NT2/D1 (cell line): Measurements from ENCODE around the gene OR6F1.
A peak's percentile ranks its signal among the peaks of the same experiment; 100 is the strongest.
"Not testable (repeated sequence)": the region's sequence is repeated elsewhere in the genome, so short reads cannot be mapped to it uniquely, and the experiment has no call there.

ENCODE experiments used
- DNase-seq: peaks from one replicate; pipeline ENCODE4 v3.0.0-alpha.2; 2011; ENCODE audit warnings: low read depth, low spot score
- H3K27me3 ChIP-seq: 2 replicates; pipeline ENCODE4 v1.6.0; 2011; ENCODE audit warnings: mild to moderate bottlenecking; ENCODE audit not compliant: insufficient read length, insufficient read depth
- H3K36me3 ChIP-seq: 2 replicates; pipeline ENCODE4 v1.6.1; 2011; ENCODE audit warnings: mild to moderate bottlenecking, low read length, mixed read lengths; ENCODE audit not compliant: insufficient read depth, insufficient read length
- H3K4me1 ChIP-seq: 2 replicates; pipeline ENCODE4 v1.5.1; 2011; ENCODE audit not compliant: insufficient read depth, insufficient read length
- H3K4me3 ChIP-seq: 2 replicates; pipeline ENCODE4 v1.5.1; 2011; ENCODE audit warnings: low read depth; ENCODE audit not compliant: insufficient read length
- H3K9ac ChIP-seq: 2 replicates; pipeline ENCODE4 v1.6.0; 2011; ENCODE audit warnings: low read depth; ENCODE audit not compliant: insufficient read length
- H3K9me3 ChIP-seq: 2 replicates; pipeline ENCODE4 v1.5.1; 2011; ENCODE audit warnings: mild to moderate bottlenecking, low read length; ENCODE audit not compliant: insufficient read depth
- SUZ12 ChIP-seq: IDR thresholded peaks from 2 replicates; pipeline ENCODE4 v1.6.1; 2011; ENCODE audit not compliant: insufficient read length, insufficient read depth; ENCODE audit errors: extremely low read depth
- YY1 ChIP-seq: IDR thresholded peaks from 2 replicates; pipeline ENCODE4 v1.6.1; 2011; ENCODE audit not compliant: insufficient read length, insufficient read depth
- ZNF274 ChIP-seq: IDR thresholded peaks from 2 replicates; pipeline ENCODE4 v1.6.1; 2011; ENCODE audit warnings: mild to moderate bottlenecking, low read depth, low read length

The OR6F1 gene

DNA sequence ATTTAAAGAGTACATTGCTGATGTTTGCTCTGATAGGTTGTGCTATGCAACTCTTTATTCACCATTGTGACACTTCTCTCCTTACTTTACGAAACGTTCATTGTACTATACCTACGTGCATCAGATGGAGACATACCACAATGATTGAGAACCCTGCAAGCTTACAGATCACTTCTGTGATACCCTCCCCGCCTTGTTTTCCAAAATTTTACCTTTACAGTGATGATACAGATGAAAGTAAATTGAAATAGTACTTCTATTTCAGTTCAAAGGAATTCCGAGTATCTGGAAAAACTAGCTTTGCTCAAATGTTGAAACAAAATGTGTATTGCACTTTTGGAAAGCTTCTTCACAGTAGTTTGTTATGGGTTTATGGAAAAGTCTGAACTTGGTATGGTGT lies 25.3 kb upstream of the OR6F1 start:
- H3K9me3 ChIP-seq, result no peaks in the 10 kb centered on the region
- no peak overlapping the region for H3K9ac ChIP-seq
- H3K4me1 ChIP-seq, result no peaks in the 10 kb centered on the region
- H3K27me3 ChIP-seq, result no peaks in the 10 kb centered on the region
- no peaks in the 10 kb centered on the region for H3K36me3 ChIP-seq
- H3K4me3 ChIP-seq, result no peak overlapping the region
- no peak for TF ChIP-seq SUZ12
- TF ChIP-seq ZNF274, result no peak
- no peak for TF ChIP-seq YY1
- DNase-seq, result no peak

DNA sequence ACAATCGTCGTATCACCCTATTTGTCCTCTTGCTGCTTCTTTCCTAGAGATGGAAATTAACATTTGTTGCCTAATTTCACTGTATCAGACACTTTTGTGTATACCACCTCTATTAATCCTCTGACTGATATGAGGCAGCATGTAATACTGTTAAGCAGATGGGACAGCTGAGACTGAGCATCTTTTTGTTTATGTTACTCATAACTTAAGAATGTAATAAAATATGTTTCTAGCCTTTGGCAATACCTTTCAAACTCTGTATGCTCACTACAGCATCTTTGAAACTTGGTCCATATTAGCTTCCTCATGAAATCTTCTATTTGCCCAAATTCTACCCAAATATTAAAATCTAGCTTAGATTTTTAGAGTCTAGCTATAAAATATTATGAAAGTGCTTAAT lies 24.3 kb upstream of the OR6F1 start:
- no peak for DNase-seq
- TF ChIP-seq ZNF274 (no peak), SUZ12 (no peak), YY1 (no peak)
- H3K4me1 ChIP-seq, result no peaks in the 10 kb centered on the region
- H3K4me3 ChIP-seq, result no peak overlapping the region
- H3K9me3 ChIP-seq, result no peaks in the 10 kb centered on the region
- no peak overlapping the region for H3K9ac ChIP-seq
- H3K27me3 ChIP-seq, result no peaks in the 10 kb centered on the region
- no peaks in the 10 kb centered on the region for H3K36me3 ChIP-seq

- TF ChIP-seq ZNF274, result no peak
- TF ChIP-seq YY1, result no peak
- no peak for TF ChIP-seq SUZ12
- no peak within 1 kb of the TSS for H3K9ac ChIP-seq
- no peaks in the 10 kb centered on the region for H3K9me3 ChIP-seq
- no peaks in the 10 kb centered on the region for H3K36me3 ChIP-seq
- H3K4me1 ChIP-seq, result no peaks in the 10 kb centered on the region
- no peak for DNase-seq
- H3K27me3 ChIP-seq, result no peaks in the 10 kb centered on the region
- H3K4me3 ChIP-seq, result no peak within 1 kb of the TSS
These were observed 21.9 kb upstream of the OR6F1 start, which contains the start of gene OR14K1 for GRCh38 chr1:247738315-247738714. Gene OR14K1, plus strand, starts transcription at chr1:247738615. Its CDS starts 0 bp downstream, at chr1:247738615.

- Histone ChIP-seq H3K9me3 (no peaks in the 10 kb centered on the region), H3K4me1 (no peaks in the 10 kb centered on the region), H3K36me3 (no peaks in the 10 kb centered on the region), H3K4me3 (no peak overlapping the region), H3K9ac (no peak overlapping the region), H3K27me3 (no peaks in the 10 kb centered on the region)
- DNase-seq, result no peak
- TF ChIP-seq ZNF274, result no peak
- TF ChIP-seq SUZ12, result no peak
- no peak for TF ChIP-seq YY1
These were observed 4.8 kb upstream of the OR6F1 start for GRCh38 chr1:247721222-247721621.

GRCh38 chr1:247713753-247714152 lies 2.7 kb downstream of the OR6F1 start:
- H3K9me3 ChIP-seq, result no peaks in the 10 kb centered on the region
- H3K4me3 ChIP-seq, result no peak overlapping the region
- TF ChIP-seq SUZ12, result no peak
- no peak for TF ChIP-seq ZNF274
- no peak for TF ChIP-seq YY1
- H3K4me1 ChIP-seq, result no peaks in the 10 kb centered on the region
- no peaks in the 10 kb centered on the region for H3K36me3 ChIP-seq
- no peaks in the 10 kb centered on the region for H3K27me3 ChIP-seq
- DNase-seq, result no peak
- H3K9ac ChIP-seq, result no peak overlapping the region

DNA sequence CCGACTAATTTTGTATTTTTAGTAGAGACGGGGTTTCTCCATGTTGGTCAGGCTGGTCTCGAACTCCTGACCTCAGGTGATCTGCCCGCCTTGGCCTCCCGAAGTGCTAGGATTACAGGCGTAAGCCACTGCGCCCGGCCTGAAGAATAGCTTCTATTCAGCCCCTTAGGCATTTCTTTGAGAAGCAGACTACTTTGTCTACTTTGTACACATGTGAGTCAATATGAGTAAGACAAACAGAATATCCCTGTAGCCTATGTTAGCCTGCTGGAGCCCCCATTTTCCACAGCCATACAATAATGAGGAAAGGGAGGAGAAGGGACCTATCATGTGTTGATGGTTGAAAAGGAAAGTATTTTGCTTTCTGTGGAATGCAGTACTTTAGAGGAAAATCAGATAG lies 5.8 kb downstream of the OR6F1 start:
- not testable (repeated sequence) for H3K27me3 ChIP-seq, H3K9me3 ChIP-seq, H3K36me3 ChIP-seq, H3K4me1 ChIP-seq, H3K9ac ChIP-seq, DNase-seq, H3K4me3 ChIP-seq

DNA sequence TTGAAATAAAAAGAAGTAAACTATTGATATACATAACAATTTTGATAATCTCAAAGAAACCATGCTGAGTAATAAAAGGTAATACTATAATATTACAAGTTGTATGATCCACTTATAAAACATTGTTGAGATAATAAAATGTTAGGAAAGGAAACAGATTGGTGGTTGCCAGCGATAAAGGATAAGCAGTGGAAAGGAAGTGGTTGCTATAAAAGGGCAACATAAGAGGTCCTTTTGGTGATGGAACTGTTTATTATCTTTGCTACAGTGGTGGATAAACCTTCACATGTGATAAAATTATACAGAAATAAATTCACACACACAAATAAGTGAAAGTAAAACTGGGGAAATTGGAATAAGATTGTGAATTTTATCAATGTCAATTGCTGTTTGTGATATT lies 15.1 kb downstream of the OR6F1 start:
- Histone ChIP-seq H3K4me3 (no peak overlapping the region), H3K27me3 (no peaks in the 10 kb centered on the region), H3K9ac (no peak overlapping the region), H3K4me1 (no peaks in the 10 kb centered on the region), H3K36me3 (no peaks in the 10 kb centered on the region), H3K9me3 (no peaks in the 10 kb centered on the region)
- TF ChIP-seq ZNF274, result no peak
- TF ChIP-seq YY1, result no peak
- no peak for TF ChIP-seq SUZ12
- DNase-seq, result no peak

- H3K9ac ChIP-seq, result no peak overlapping the region
- H3K27me3 ChIP-seq, result no peaks in the 10 kb centered on the region
- no peak overlapping the region for H3K4me3 ChIP-seq
- TF ChIP-seq ZNF274 (no peak), YY1 (no peak), SUZ12 (no peak)
- H3K4me1 ChIP-seq, result no peaks in the 10 kb centered on the region
- H3K9me3 ChIP-seq, result no peaks in the 10 kb centered on the region
- peak; percentile 89 for DNase-seq
- H3K36me3 ChIP-seq, result no peaks in the 10 kb centered on the region
These were observed 35.1 kb downstream of the OR6F1 start for GRCh38 chr1:247681288-247681897.
